HEK293 (cell line): ENCODE data around the gene RFNG.

Experiments
- BCL6B ChIP-seq: fragments of 450-650 bp; formaldehyde crosslinking; IDR thresholded peaks from 2 replicates; pipeline ENCODE4 v1.5.1; 2017; ENCODE audit warnings: missing biosample characterization, missing genetic modification characterization
- MEIS1 ChIP-seq: sonication (generic); formaldehyde crosslinking; IDR thresholded peaks from 2 replicates; pipeline ENCODE4 v1.8.1; 2022; ENCODE audit warnings: missing genetic modification reagents, mild to moderate bottlenecking, borderline replicate concordance
- MYNN ChIP-seq: fragments of 450-650 bp; formaldehyde crosslinking; IDR thresholded peaks from 2 replicates; pipeline ENCODE4 v1.5.1; 2016; ENCODE audit warnings: missing biosample characterization, missing genetic modification characterization, borderline replicate concordance
- MZF1 ChIP-seq: fragments of 450-650 bp; formaldehyde crosslinking; IDR thresholded peaks from 2 replicates; pipeline ENCODE4 v1.5.1; 2017; ENCODE audit warnings: missing biosample characterization, missing genetic modification characterization, borderline replicate concordance
- OSR2 ChIP-seq: fragments of 450-650 bp; formaldehyde crosslinking; IDR thresholded peaks from 2 replicates; pipeline ENCODE4 v1.5.1; 2016; ENCODE audit warnings: missing biosample characterization, missing genetic modification characterization
- PRDM10 ChIP-seq: fragments of 450-650 bp; formaldehyde crosslinking; IDR thresholded peaks from 2 replicates; pipeline ENCODE4 v1.5.1; 2016; ENCODE audit warnings: missing biosample characterization, missing genetic modification characterization
- SCRT1 ChIP-seq: fragments of 450-650 bp; formaldehyde crosslinking; IDR thresholded peaks from 2 replicates; pipeline ENCODE4 v1.5.1; 2016; ENCODE audit warnings: missing biosample characterization, missing genetic modification characterization, borderline replicate concordance
- SCRT2 ChIP-seq: fragments of 450-650 bp; formaldehyde crosslinking; IDR thresholded peaks from 2 replicates; pipeline ENCODE4 v1.5.1; 2016; ENCODE audit warnings: missing biosample characterization, missing genetic modification characterization
- SP3 ChIP-seq: fragments of 450-650 bp; formaldehyde crosslinking; IDR thresholded peaks from 2 replicates; pipeline ENCODE4 v1.5.1; 2016; ENCODE audit warnings: missing biosample characterization, missing genetic modification characterization
- YY1 ChIP-seq: fragments of 450-650 bp; formaldehyde crosslinking; IDR thresholded peaks from 2 replicates; pipeline ENCODE4 v1.5.1; 2018; ENCODE audit warnings: missing biosample characterization, missing genetic modification characterization
- ZNF148 ChIP-seq: fragments of 450-650 bp; formaldehyde crosslinking; IDR thresholded peaks from 2 replicates; pipeline ENCODE4 v1.5.0; 2017; ENCODE audit warnings: missing biosample characterization, missing genetic modification characterization, borderline replicate concordance
- ZNF155 ChIP-seq: fragments of 450-650 bp; formaldehyde crosslinking; IDR thresholded peaks from 2 replicates; pipeline ENCODE4 v1.5.1; 2016; ENCODE audit warnings: missing biosample characterization, missing genetic modification characterization
- ZNF16 ChIP-seq: fragments of 450-650 bp; formaldehyde crosslinking; IDR thresholded peaks from 2 replicates; pipeline ENCODE4 v1.5.1; 2016; ENCODE audit warnings: low read depth, missing biosample characterization, missing genetic modification characterization
- ZNF175 ChIP-seq: fragments of 450-650 bp; formaldehyde crosslinking; IDR thresholded peaks from 2 replicates; pipeline ENCODE4 v1.5.1; 2016; ENCODE audit warnings: missing biosample characterization, missing genetic modification characterization
- ZNF324 ChIP-seq: fragments of 450-650 bp; formaldehyde crosslinking; IDR thresholded peaks from 2 replicates; pipeline ENCODE4 v1.5.1; 2016; ENCODE audit warnings: missing biosample characterization, missing genetic modification characterization
- ZNF404 ChIP-seq: fragments of 450-650 bp; formaldehyde crosslinking; IDR thresholded peaks from 2 replicates; pipeline ENCODE4 v1.5.1; 2017; ENCODE audit warnings: missing biosample characterization, missing genetic modification characterization
- ZNF423 ChIP-seq: fragments of 450-650 bp; formaldehyde crosslinking; IDR thresholded peaks from 2 replicates; pipeline ENCODE4 v1.5.1; 2016; ENCODE audit warnings: missing biosample characterization, missing genetic modification characterization
- ZNF473 ChIP-seq: fragments of 450-650 bp; formaldehyde crosslinking; IDR thresholded peaks from 2 replicates; pipeline ENCODE4 v1.5.1; 2017; ENCODE audit warnings: missing biosample characterization, missing genetic modification characterization
- ZNF488 ChIP-seq: fragments of 450-650 bp; formaldehyde crosslinking; IDR thresholded peaks from 2 replicates; pipeline ENCODE4 v1.5.1; 2016; ENCODE audit warnings: missing biosample characterization, missing genetic modification characterization
- ZNF544 ChIP-seq: fragments of 450-650 bp; formaldehyde crosslinking; IDR thresholded peaks from 2 replicates; pipeline ENCODE4 v1.5.0; 2017; ENCODE audit warnings: missing biosample characterization, missing genetic modification characterization
- ZNF621 ChIP-seq: fragments of 450-650 bp; formaldehyde crosslinking; IDR thresholded peaks from 2 replicates; pipeline ENCODE4 v1.5.1; 2017; ENCODE audit warnings: missing biosample characterization, missing genetic modification characterization
- ZNF623 ChIP-seq: fragments of 450-650 bp; formaldehyde crosslinking; IDR thresholded peaks from 2 replicates; pipeline ENCODE4 v1.5.1; 2016; ENCODE audit warnings: missing biosample characterization, missing genetic modification characterization
- ZNF645 ChIP-seq: fragments of 450-650 bp; formaldehyde crosslinking; IDR thresholded peaks from 2 replicates; pipeline ENCODE4; 2016; ENCODE audit warnings: missing biosample characterization, missing genetic modification characterization
- ZNF664 ChIP-seq: fragments of 450-650 bp; formaldehyde crosslinking; IDR thresholded peaks from 2 replicates; pipeline ENCODE4 v1.5.1; 2016; ENCODE audit warnings: missing biosample characterization, missing genetic modification characterization
- ZNF707 ChIP-seq: fragments of 450-650 bp; formaldehyde crosslinking; IDR thresholded peaks from 2 replicates; pipeline ENCODE4 v1.5.1; 2016; ENCODE audit warnings: missing biosample characterization, missing genetic modification characterization
- ZNF792 ChIP-seq: fragments of 450-650 bp; formaldehyde crosslinking; IDR thresholded peaks from 2 replicates; pipeline ENCODE4 v1.5.1; 2016; ENCODE audit warnings: missing biosample characterization, missing genetic modification characterization
- ZSCAN16 ChIP-seq: fragments of 450-650 bp; formaldehyde crosslinking; IDR thresholded peaks from 2 replicates; pipeline ENCODE4 v1.5.1; 2016; ENCODE audit warnings: missing biosample characterization, missing genetic modification characterization
- ZSCAN4 ChIP-seq: fragments of 450-650 bp; formaldehyde crosslinking; IDR thresholded peaks from 2 replicates; pipeline ENCODE4 v1.5.1; 2017; ENCODE audit warnings: missing biosample characterization, missing genetic modification characterization

RFNG gene

GRCh38 chr17:82065638-82066303 lies 14.2 kb upstream of the RFNG start, which contains the start of gene DUS1L (continued):
- peak; percentile 44; the same call in 1 of the 2 replicates for TF ChIP-seq ZSCAN4 (tag by site-specific recombination)
- TF ChIP-seq PRDM10 (tag by site-specific recombination) = no peak
- no peak for TF ChIP-seq ZNF621
- TF ChIP-seq ZNF488 (tag by site-specific recombination) = no peak
- no peak for TF ChIP-seq MZF1
- peak; percentile 84; the same call in 1 of the 2 replicates for TF ChIP-seq ZNF148 (tag by site-specific recombination)
- TF ChIP-seq SP3 = peak; percentile 64
- 0 out of 2 replicates have a peak, but pooled peaks have one; percentile 34 for TF ChIP-seq ZNF664
- TF ChIP-seq ZNF792 = peak; percentile 68; the same call in 1 of the 2 replicates
- TF ChIP-seq ZNF423 (tag by site-specific recombination) = no peak
- TF ChIP-seq SCRT1 (tag by site-specific recombination) = no peak
- TF ChIP-seq MEIS1 (CRISPR knock-in tag) = no peak
- TF ChIP-seq OSR2 = peak; percentile 26; the same call in 1 of the 2 replicates
- peak; percentile 93 for TF ChIP-seq ZNF324 (tag by site-specific recombination)
- TF ChIP-seq ZNF707 (tag by site-specific recombination) = peak; percentile 10; the same call in 1 of the 2 replicates
- TF ChIP-seq MYNN = 0 out of 2 replicates have a peak, but pooled peaks have one; percentile 42
- TF ChIP-seq SCRT2 (tag by site-specific recombination) = no peak
- TF ChIP-seq ZNF645 = 0 out of 2 replicates have a peak, but pooled peaks have one; percentile 66
- peak; percentile 80 for TF ChIP-seq YY1 (tag by site-specific recombination)
- TF ChIP-seq ZNF473 = no peak
- TF ChIP-seq ZNF623 (tag by site-specific recombination) = no peak
- TF ChIP-seq ZNF175 (tag by site-specific recombination) = no peak
- TF ChIP-seq ZNF544 = no peak
- TF ChIP-seq ZNF155 (tag by site-specific recombination) = no peak
- TF ChIP-seq ZNF16 = no peak
- no peak for TF ChIP-seq BCL6B (tag by site-specific recombination)
- no peak for TF ChIP-seq ZNF404 (tag by site-specific recombination)
- TF ChIP-seq ZSCAN16 (tag by site-specific recombination) = 0 out of 2 replicates have a peak, but pooled peaks have one; percentile 54
